ENCODE data around the gene PPIF.

PPIF gene

DNA sequence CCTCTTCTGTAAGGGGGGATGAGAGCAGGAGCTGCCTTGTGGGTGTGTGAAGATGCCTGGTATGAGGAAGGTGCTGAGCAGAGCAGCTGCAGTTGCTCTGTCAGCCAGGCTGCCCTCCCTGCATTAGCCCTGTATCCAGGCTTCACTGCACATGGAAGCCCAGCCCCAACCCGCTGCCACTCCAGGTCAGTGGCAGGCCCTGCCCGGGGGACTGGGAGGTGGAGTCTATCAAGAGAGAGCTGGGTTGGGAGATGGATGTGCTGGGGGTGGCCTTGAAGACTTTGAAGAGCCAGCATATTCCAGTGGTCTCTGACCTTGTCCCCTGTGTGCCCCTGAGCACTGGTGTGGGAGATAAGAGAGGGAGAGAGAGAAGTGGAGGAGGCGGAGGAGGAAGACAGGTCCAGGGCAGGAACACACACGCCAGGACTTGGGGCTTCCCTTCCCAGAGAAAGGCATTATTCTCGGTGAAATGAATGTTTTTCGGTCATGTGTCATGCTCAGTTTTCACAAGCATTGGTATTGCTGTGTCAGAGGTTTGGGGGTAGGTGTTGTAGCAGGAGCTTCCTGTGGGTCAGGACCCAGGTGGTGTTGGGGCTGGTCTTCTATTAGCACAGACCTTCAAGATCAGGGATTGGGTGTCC is 2.6 kb downstream of the PPIF start:
- Mint-ChIP-seq H3K4me1 (peaks cover 35% of the 10 kb centered on the region), H3K27ac (ENCODE audit: low read depth) (peak overlapping the region; percentile 91), H3K9me3 (no peaks in the 10 kb centered on the region), H3K4me3 (peak overlapping the region; percentile 80), H3K27me3 (no peaks in the 10 kb centered on the region), H3K36me3 (ENCODE audit: insufficient read depth) (peaks cover 41% of the 10 kb centered on the region)
- ATAC-seq (replicated peaks; ENCODE audit: extremely low read depth, poor library complexity, severe bottlenecking) = no peak
- no peak for DNase-seq (ENCODE audit: low spot score in 2 of 2)

GRCh38 chr10:79350407-79351154 is 3.3 kb downstream of the PPIF start:
- Mint-ChIP-seq H3K4me3 (peak overlapping the region; percentile 80), H3K36me3 (ENCODE audit: insufficient read depth) (peaks cover 43% of the 10 kb centered on the region), H3K4me1 (peaks cover 41% of the 10 kb centered on the region)

GRCh38 chr10:79351332-79351731 is 4.1 kb downstream of the PPIF start:
- no peak for ATAC-seq (replicated peaks; ENCODE audit: extremely low read depth, poor library complexity, severe bottlenecking)
- H3K4me3 Mint-ChIP-seq = no peak overlapping the region
- no peaks in the 10 kb centered on the region for H3K27me3 Mint-ChIP-seq
- no peaks in the 10 kb centered on the region for H3K9me3 Mint-ChIP-seq
- H3K27ac Mint-ChIP-seq (ENCODE audit: low read depth) = no peak overlapping the region
- H3K4me1 Mint-ChIP-seq = peaks cover 44% of the 10 kb centered on the region
- H3K36me3 Mint-ChIP-seq (ENCODE audit: insufficient read depth) = peaks cover 43% of the 10 kb centered on the region
- no peak for DNase-seq (ENCODE audit: low spot score in 2 of 2)

More at GRCh38 chr10:79350407-79351154, 3.3 kb downstream of the PPIF start:
- H3K9me3 Mint-ChIP-seq = no peaks in the 10 kb centered on the region
- no peaks in the 10 kb centered on the region for H3K27me3 Mint-ChIP-seq
- no peak for ATAC-seq (replicated peaks; ENCODE audit: extremely low read depth, poor library complexity, severe bottlenecking)
- H3K27ac Mint-ChIP-seq (ENCODE audit: low read depth) = no peak overlapping the region
- no peak for DNase-seq (ENCODE audit: low spot score in 2 of 2)

- Mint-ChIP-seq H3K4me3 (no peak overlapping the region), H3K9me3 (no peaks in the 10 kb centered on the region), H3K27ac (ENCODE audit: low read depth) (no peak overlapping the region), H3K36me3 (ENCODE audit: insufficient read depth) (peaks cover 43% of the 10 kb centered on the region), H3K4me1 (peaks cover 44% of the 10 kb centered on the region), H3K27me3 (no peaks in the 10 kb centered on the region)
- no peak for DNase-seq (ENCODE audit: low spot score in 2 of 2)
- ATAC-seq (replicated peaks; ENCODE audit: extremely low read depth, poor library complexity, severe bottlenecking) = no peak
Observed at GRCh38 chr10:79352035-79352877, 5.0 kb downstream of the PPIF start.

DNA sequence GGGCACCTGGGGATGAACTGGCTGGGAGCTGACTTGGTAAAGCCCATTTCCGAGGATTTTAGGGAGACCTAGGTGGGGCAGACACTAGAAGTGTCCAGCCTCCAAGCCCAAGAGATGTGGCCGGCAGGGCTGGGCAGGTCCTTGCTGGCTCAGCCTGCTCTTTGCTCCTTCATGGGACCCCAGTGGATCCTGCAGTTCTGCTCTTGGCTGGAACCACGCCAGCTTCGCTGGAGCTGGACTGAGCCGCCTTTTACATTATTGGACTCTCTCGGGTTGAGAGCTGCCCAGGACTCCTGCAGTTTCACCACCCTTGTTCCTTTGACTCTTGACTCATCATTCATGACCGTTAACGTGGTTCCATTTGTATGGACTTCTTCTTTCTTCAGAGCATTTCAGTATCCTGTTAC is 5.7 kb downstream of the PPIF start:
- Mint-ChIP-seq H3K9me3 (no peaks in the 10 kb centered on the region), H3K4me3 (no peak overlapping the region), H3K4me1 (peaks cover 41% of the 10 kb centered on the region), H3K36me3 (ENCODE audit: insufficient read depth) (peaks cover 43% of the 10 kb centered on the region), H3K27ac (ENCODE audit: low read depth) (no peak overlapping the region), H3K27me3 (no peaks in the 10 kb centered on the region)
- ATAC-seq (replicated peaks; ENCODE audit: extremely low read depth, poor library complexity, severe bottlenecking) (no peak), DNase-seq (ENCODE audit: low spot score in 2 of 2) (no peak)

- H3K36me3 Mint-ChIP-seq (ENCODE audit: insufficient read depth) = peaks cover 43% of the 10 kb centered on the region
- no peak for DNase-seq (ENCODE audit: low spot score in 2 of 2)
- no peaks in the 10 kb centered on the region for H3K9me3 Mint-ChIP-seq
- peaks cover 34% of the 10 kb centered on the region for H3K4me1 Mint-ChIP-seq
- H3K27ac Mint-ChIP-seq (ENCODE audit: low read depth) = no peak overlapping the region
- no peak for ATAC-seq (replicated peaks; ENCODE audit: extremely low read depth, poor library complexity, severe bottlenecking)
- no peaks in the 10 kb centered on the region for H3K27me3 Mint-ChIP-seq
- peak overlapping the region; percentile 5 for H3K4me3 Mint-ChIP-seq
Observed at GRCh38 chr10:79353726-79354125, 6.5 kb downstream of the PPIF start.

- no peak overlapping the region for H3K27ac Mint-ChIP-seq (ENCODE audit: low read depth)
Observed at GRCh38 chr10:79354141-79354540, 6.9 kb downstream of the PPIF start.

GRCh38 chr10:79354615-79355014 is 7.3 kb downstream of the PPIF start:
- no peak overlapping the region for H3K4me3 Mint-ChIP-seq

More at GRCh38 chr10:79354141-79354540, 6.9 kb downstream of the PPIF start:
- DNase-seq (ENCODE audit: low spot score in 2 of 2) = no peak
- peak overlapping the region; percentile 5 for H3K4me3 Mint-ChIP-seq
- no peaks in the 10 kb centered on the region for H3K9me3 Mint-ChIP-seq
- no peak for ATAC-seq (replicated peaks; ENCODE audit: extremely low read depth, poor library complexity, severe bottlenecking)
- H3K36me3 Mint-ChIP-seq (ENCODE audit: insufficient read depth) = peaks cover 43% of the 10 kb centered on the region
- H3K4me1 Mint-ChIP-seq = peaks cover 30% of the 10 kb centered on the region
- no peaks in the 10 kb centered on the region for H3K27me3 Mint-ChIP-seq

GRCh38 chr10:79355420-79356017 is 8.2 kb downstream of the PPIF start:
- no peak for DNase-seq (ENCODE audit: low spot score in 2 of 2)
- H3K27ac Mint-ChIP-seq (ENCODE audit: low read depth) = peak overlapping the region; percentile 83
- no peaks in the 10 kb centered on the region for H3K9me3 Mint-ChIP-seq
- H3K27me3 Mint-ChIP-seq = no peaks in the 10 kb centered on the region
- peaks cover 40% of the 10 kb centered on the region for H3K36me3 Mint-ChIP-seq (ENCODE audit: insufficient read depth)
- peaks cover 19% of the 10 kb centered on the region for H3K4me1 Mint-ChIP-seq
- ATAC-seq (replicated peaks; ENCODE audit: extremely low read depth, poor library complexity, severe bottlenecking) = no peak
- H3K4me3 Mint-ChIP-seq = no peak overlapping the region

More at GRCh38 chr10:79354615-79355014, 7.3 kb downstream of the PPIF start:
- H3K27ac Mint-ChIP-seq (ENCODE audit: low read depth) = peak overlapping the region; percentile 83
- no peaks in the 10 kb centered on the region for H3K27me3 Mint-ChIP-seq
- H3K9me3 Mint-ChIP-seq = no peaks in the 10 kb centered on the region
- ATAC-seq (replicated peaks; ENCODE audit: extremely low read depth, poor library complexity, severe bottlenecking) (no peak), DNase-seq (ENCODE audit: low spot score in 2 of 2) (no peak)
- peaks cover 45% of the 10 kb centered on the region for H3K36me3 Mint-ChIP-seq (ENCODE audit: insufficient read depth)
- peaks cover 25% of the 10 kb centered on the region for H3K4me1 Mint-ChIP-seq

DNA sequence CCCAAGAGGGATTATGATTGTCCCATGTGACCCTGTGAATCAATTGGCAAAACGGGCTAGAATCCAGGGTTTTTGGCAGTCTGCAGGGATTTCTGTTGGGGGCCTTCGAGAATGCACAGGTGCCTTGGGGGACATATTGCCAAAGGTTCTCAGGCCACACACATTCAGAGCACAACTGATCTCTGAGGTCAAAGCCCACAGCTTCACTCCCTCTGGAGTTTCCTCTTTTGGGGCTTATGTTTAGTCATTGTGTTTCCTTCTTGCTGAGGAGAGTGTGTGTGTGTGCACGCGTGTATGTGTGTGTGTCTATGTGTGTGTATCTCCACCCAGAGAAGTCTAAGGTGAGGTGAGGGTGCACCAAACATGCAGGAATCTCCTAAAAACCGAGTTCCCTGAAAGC is 8.8 kb downstream of the PPIF start:
- peaks cover 20% of the 10 kb centered on the region for H3K4me1 Mint-ChIP-seq
- peaks cover 40% of the 10 kb centered on the region for H3K36me3 Mint-ChIP-seq (ENCODE audit: insufficient read depth)
- ATAC-seq (replicated peaks; ENCODE audit: extremely low read depth, poor library complexity, severe bottlenecking) (no peak), DNase-seq (ENCODE audit: low spot score in 2 of 2) (no peak)
- no peak overlapping the region for H3K27ac Mint-ChIP-seq (ENCODE audit: low read depth)
- no peaks in the 10 kb centered on the region for H3K9me3 Mint-ChIP-seq
- H3K27me3 Mint-ChIP-seq = no peaks in the 10 kb centered on the region
- H3K4me3 Mint-ChIP-seq = no peak overlapping the region

GRCh38 chr10:79357180-79357579 is 9.9 kb downstream of the PPIF start:
- Mint-ChIP-seq H3K27me3 (no peaks in the 10 kb centered on the region), H3K36me3 (ENCODE audit: insufficient read depth) (peaks cover 30% of the 10 kb centered on the region), H3K9me3 (no peaks in the 10 kb centered on the region), H3K4me3 (no peak overlapping the region), H3K4me1 (peaks cover 31% of the 10 kb centered on the region), H3K27ac (ENCODE audit: low read depth) (no peak overlapping the region)
- DNase-seq (ENCODE audit: low spot score in 2 of 2) = no peak
- ATAC-seq (replicated peaks; ENCODE audit: extremely low read depth, poor library complexity, severe bottlenecking) = no peak

- no peak for DNase-seq (ENCODE audit: low spot score in 2 of 2)
Observed at GRCh38 chr10:79358811-79359210, 11.5 kb downstream of the PPIF start.

More at GRCh38 chr10:79358811-79359210, 11.5 kb downstream of the PPIF start:
- Mint-ChIP-seq H3K4me3 (no peak overlapping the region), H3K9me3 (no peaks in the 10 kb centered on the region), H3K27me3 (no peaks in the 10 kb centered on the region), H3K27ac (ENCODE audit: low read depth) (no peak overlapping the region), H3K4me1 (peaks cover 25% of the 10 kb centered on the region), H3K36me3 (ENCODE audit: insufficient read depth) (peaks cover 15% of the 10 kb centered on the region)
- ATAC-seq (replicated peaks; ENCODE audit: extremely low read depth, poor library complexity, severe bottlenecking) = no peak

Data from central memory CD8-positive, alpha-beta T cell (primary cell).